GM18526 (cell line): ENCODE data around the gene PROM2.

Experiments used
- POLR2A ChIP-seq: IDR thresholded peaks from 3 replicates; pipeline ENCODE4 v1.6.1; 2011; ENCODE audit not compliant: insufficient read length; ENCODE audit errors: extremely low read depth

The PROM2 gene

DNA sequence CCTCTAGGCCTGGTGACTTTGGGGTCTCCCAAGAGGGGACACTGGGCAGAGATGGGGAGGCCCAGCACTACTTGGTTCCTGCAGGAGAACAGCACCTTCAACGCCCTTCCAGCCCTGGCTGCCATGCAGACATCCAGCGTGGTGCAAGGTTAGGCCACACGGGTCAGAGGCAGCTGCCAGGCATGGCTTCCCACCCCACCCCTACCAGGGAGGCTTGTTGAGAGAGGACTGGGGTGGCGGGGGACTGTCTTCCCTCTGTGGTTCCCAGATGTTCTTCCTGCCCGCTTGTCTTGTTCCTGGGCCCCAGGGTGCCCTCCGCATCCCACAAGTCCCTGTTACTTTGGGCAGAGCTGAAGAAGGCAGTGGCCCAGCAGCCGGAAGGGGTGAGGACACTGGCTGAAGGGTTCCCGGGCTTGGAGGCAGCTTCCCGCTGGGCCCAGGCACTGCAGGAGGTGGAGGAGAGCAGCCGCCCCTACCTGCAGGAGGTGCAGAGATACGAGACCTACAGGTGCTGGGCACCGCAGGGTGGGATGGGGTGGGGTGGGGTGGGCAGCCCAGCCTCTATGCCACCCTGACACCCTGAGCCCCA, 4.5 kb downstream of the PROM2 start:
- no peak for TF ChIP-seq POLR2A

DNA sequence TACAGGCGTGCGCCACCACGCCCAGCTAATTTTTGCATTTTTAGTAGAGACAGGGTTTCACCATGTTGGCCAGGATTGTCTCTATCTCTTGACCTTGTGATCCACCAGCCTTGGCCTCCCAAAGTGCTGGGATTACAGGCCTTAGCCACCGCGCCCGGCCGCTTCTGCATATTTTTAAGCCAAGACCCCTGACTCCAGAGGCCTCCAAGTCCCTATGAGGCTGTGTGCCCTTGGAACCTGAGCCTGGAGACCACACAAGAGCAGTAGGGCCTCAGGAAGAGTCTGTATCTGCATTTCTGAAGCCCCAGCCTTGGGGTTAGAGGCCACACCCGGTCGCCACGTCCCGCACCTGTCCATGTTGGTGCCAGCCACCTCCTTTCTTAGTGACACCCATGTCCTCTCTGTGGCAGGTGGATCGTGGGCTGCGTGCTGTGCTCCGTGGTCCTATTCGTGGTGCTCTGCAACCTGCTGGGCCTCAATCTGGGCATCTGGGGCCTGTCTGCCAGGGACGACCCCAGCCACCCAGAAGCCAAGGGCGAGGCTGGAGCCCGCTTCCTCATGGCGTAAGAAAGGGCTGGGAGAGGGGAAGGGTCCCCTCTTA, 5.3 kb downstream of the PROM2 start:
- no peak for TF ChIP-seq POLR2A

DNA sequence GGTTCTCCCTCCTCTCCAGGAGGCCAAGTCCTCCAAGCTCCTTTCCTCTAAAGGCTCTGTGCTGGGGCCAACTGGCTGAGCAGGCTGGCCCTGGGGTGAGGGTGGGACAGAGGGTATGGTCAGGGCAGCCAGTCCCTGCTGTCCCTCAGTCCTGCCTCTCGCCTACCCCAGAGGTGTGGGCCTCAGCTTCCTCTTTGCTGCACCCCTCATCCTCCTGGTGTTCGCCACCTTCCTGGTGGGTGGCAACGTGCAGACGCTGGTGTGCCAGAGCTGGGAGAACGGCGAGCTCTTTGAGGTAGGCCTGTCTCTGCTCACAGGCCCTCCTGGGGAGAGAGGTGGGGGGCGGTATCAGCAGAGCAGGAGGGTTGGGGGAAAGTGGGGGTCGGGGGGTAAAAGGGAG, 6.8 kb downstream of the PROM2 start:
- no peak for TF ChIP-seq POLR2A

DNA sequence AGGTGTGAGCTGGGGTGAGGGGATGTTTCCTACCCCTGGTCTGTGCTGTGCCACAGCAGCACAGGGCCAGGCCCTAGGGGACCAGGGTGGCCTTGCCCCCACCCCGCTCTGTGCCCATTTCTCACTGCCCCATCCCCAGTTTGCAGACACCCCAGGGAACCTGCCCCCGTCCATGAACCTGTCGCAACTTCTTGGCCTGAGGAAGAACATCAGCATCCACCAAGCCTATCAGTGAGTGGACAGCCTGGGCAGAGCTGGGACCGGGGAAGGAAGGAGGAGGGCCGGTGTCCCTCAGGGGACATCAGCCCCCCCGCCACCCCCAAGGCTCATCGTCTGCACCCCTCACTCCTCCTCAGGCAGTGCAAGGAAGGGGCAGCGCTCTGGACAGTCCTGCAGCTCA, 7.5 kb downstream of the PROM2 start:
- TF ChIP-seq POLR2A, result no peak

DNA sequence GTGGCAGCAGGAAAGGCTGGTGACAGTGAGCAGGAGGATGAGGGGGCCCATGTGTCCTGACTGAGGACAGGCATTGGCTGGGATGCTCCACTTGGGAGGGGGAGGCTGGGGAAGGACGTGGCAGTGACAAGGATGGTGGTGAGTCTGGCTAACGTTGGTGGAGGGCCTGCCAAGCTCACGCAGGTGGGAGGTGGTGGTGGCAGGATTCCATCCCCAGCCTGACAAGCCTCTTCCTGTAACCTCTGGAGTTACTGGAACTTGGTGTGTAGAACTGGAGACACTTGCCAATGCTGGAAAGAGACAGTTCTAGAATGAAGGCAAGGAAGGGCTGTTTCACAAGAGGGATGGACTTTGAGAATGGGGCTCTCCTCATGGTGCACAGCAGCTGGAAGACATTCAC, 8.2 kb downstream of the PROM2 start:
- no peak for TF ChIP-seq POLR2A

DNA sequence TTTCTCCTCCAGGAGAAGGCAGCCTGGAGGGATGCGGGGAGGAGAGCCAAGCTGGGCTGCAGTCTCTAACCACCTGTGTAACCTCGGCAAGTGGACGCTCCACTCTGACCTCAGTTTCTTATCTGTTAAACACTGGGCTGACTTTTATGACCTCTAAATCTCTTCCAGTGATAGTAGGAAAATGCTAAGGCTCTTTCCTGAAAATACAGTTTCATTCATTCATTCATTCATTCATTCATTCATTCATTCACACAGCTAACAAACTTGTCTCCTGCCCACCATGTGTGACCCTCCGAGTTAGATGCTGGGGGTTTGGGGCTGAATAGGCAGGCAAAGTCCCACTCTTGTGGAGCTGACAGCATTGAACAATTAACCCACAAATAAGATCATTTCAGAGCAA, 9.3 kb downstream of the PROM2 start:
- no peak for TF ChIP-seq POLR2A

DNA sequence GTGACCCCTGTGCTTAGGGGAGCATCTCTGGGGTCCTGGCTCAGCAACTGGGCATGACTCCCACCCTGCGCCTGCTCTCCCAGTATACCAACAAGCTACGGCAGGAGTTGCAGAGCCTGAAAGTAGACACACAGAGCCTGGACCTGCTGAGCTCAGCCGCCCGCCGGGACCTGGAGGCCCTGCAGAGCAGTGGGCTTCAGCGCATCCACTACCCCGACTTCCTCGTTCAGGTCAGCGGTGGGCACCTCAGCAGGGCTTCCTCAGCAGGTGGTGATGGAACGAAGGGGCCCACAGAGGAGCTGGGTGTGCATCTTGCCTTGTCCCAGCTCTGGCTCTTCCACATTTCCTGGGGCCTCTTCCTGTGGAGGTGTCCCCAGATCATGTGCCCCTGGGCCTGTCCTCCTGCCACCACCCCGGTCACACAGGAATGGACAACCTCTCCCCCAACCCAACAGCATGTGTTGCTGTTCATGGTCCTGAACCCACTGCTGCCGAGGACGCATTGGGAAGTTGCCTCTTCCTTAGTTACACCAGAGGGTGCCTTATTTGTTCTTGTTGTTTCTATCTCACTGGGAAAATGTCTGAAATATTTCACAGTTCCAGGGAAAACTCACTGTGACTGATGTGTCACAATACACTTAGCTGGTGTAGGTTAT, 10.8 kb downstream of the PROM2 start:
- TF ChIP-seq POLR2A, result no peak

DNA sequence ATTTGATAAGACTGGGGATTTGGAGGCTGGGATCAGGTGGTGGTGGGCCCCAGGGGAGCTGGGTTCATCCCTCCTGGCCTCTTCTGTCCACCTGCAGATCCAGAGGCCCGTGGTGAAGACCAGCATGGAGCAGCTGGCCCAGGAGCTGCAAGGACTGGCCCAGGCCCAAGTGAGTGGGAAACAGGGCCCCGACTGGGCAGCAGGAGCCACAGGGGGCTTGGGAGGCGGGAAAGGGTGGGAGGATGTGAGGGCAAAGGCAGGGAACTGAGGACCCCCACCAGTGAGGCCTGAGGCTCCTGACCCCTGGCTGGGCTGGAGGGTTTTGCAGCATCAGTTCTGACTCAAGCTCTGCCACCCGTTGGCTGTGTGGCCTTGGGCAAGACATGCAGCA, 11.3 kb downstream of the PROM2 start:
- TF ChIP-seq POLR2A, result no peak

DNA sequence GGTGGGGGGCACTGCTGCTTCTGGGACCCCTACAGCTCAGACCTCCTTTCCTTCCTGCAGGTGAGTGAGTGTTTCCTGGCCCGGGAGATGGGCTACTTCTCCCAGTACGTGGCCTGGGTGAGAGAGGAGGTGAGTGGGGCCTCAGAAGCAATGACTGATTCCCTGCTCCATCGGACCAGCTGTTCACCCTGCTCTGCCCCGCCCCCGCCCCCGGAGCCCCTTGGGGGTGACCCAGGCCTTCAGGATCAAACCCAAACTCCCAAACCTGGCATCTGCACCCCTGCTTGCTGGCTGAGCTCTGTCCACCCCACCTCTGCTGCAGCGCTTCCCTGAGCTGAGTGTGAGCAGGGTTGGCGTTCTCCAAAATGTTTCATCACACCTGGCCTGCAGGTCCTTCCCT, 13.1 kb downstream of the PROM2 start:
- no peak for TF ChIP-seq POLR2A

DNA sequence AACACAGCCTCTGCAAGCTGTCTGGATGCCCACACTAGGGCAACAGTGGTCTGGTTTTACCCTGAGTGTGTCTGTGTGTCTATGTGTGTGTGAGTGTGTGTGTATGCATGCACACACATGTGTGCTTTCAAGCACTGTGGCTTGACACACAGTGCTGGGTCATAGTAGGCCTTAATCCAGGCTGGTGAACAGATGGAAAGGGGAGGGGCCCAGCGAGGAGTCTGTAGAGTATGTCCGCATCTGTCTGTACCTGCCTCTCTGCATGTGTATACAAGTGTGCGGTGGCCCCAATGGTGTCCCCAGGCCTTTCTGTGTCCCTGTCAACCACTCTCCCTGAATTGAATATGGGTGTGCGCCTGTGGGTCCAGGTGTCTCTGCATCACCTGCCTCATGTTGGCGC, 13.6 kb downstream of the PROM2 start:
- TF ChIP-seq POLR2A, result no peak

DNA sequence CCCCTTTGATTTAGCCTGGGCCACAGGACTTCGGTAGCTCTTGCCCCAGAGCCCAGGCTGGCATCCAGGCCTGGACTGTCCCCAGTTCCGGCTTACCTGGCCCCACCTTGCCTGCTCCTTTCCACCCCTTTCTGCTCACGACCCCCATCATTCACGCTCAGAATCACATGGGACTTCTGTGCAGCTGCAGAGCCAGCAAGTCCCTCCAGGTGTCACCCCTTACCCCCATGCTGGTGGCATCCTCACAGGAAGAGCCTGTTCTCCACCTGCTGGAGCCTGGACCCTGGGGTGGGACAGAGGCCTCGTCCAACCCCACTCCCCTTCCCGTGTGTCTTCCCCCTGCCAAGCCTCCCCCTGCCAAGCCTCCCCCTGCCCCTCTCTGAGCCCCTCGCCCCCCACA, 15.0 kb downstream of the PROM2 start:
- no peak for TF ChIP-seq POLR2A

DNA sequence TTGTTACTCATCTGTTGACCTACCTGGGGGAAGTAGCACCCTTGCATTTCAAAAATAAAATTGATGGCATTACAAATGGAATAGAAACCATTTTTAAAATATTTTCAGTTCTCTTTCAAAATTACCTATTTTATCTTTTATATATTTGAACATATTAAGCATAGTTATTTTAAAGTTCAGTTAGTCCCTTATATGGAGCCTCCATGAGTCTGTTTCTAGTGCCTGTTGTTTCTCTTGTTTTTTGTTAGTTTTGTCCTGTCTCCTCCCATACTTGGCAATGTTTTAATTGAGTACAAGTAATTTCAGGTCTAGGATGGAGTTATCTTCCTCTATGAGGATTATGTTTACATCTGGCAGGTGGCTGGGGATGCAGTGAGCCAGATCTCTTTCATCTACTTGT, 17.0 kb downstream of the PROM2 start:
- no peak for TF ChIP-seq POLR2A

DNA sequence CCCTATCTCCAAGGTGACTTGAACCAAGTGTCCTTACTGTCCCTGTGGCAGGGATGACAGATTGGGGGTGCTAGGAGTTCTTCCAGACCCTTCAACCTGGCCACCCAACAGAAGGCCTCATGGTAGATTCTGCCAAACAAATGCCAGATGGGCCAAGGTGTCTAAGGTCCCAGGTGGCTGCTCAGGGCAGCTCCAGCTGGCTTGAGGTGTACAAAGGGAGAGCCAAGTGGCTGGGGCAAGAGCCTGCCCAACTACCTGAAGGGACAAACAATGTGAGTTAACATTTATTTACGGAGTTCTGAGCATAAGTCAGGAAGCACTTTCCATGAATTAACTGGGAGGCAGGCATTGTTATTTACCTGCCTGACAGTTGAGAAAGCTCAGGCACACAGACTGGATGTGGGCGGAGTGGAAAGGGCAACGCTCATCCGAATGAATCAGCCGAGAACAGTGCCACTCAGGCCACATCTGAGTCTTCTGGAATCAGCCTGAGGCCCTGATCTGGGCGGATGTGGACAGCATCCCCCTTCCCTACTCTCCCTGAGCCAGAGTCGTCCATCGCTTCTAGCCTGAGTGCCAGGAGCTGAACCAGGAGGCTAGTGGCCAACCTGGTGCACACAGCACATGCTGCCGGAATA, 18.5 kb downstream of the PROM2 start:
- no peak for TF ChIP-seq POLR2A

DNA sequence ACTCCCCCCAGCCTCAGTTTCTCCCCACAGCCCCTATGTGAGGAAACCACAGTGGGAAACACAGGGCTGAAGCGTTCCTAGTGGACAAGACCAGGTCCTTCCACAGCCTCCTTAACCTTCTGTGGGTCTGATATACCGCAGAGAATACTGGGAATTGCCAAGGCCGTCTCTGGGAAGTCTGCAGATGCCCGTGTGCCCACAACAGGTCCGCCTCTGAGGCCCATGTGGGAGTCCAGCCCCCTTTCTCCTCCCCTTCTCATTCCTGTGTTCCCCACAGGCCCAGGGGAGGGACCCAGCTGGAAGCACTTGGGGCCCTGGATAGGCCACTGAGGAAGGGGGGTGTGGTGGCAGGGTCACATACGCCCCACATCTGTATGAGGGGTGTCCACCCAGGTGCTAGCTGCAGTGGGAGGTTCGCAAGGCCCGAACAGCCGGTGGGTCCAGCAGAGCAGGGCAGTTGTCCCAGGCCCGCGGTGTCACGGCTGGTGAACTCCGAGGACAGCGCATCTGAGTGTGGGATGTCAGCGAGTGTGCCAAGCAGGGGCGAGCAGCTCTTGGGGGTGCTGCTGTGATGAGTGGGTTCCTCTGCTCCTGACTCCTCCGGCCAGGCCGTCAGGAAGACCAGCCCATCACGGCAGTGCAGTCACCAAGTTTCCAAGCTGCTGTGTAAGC, 20.5 kb downstream of the PROM2 start:
- TF ChIP-seq POLR2A, result no peak

DNA sequence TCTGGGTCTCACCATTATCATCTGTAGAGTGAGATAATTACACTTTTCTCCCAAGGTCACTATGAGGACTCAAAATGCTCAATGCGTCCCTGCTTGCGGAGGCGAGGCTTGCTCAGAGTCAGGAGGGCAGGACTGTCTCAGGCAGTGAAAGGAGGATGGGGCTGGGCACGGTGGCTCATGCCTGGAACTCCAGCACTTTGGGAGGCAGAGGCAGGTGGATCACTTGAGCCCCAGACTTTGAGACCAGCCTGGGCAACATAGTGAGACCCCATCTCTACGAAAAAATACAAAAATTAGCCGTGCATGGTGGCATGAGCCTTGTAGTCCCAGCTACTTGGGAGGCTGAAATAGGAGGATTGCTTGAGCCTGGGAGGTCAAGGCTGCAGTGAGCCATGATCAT, 21.1 kb downstream of the PROM2 start:
- TF ChIP-seq POLR2A, result no peak

DNA sequence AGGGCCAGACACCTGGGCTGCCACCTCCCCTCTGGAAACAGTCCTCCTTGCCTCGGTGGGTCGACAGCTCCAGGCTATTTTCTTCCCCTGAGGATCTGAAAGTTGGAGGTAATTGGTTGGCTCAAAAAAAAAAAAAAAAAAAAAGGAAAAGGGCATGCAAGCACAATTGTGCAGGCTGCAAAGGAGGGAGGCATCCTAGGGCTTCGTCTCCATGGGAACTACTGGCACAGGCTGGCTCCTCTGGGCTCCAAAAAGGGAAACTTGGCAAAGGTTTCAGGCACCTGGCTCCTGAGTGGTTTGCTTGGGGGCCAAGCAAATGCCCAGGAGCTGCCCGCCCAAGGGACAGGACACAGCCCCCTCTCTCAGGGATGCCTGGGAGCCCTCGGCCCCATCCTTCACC, 21.8 kb downstream of the PROM2 start:
- TF ChIP-seq POLR2A, result no peak
